Measurements from ENCODE around the gene FEN1. TPM values are rescaled to one million over a fixed set of nuclear protein-coding genes. Genes with fewer than 3 reads are reported as not detected.
A peak's percentile ranks its signal among the peaks of the same experiment; 100 is the strongest.

Gene FEN1
- total and polyA plus RNA-seq, 2 of the 13 experiments (the other 11 are each of a cell fraction or from before 2014, with no cell fraction given) = 12.4 to 102 TPM

DNA sequence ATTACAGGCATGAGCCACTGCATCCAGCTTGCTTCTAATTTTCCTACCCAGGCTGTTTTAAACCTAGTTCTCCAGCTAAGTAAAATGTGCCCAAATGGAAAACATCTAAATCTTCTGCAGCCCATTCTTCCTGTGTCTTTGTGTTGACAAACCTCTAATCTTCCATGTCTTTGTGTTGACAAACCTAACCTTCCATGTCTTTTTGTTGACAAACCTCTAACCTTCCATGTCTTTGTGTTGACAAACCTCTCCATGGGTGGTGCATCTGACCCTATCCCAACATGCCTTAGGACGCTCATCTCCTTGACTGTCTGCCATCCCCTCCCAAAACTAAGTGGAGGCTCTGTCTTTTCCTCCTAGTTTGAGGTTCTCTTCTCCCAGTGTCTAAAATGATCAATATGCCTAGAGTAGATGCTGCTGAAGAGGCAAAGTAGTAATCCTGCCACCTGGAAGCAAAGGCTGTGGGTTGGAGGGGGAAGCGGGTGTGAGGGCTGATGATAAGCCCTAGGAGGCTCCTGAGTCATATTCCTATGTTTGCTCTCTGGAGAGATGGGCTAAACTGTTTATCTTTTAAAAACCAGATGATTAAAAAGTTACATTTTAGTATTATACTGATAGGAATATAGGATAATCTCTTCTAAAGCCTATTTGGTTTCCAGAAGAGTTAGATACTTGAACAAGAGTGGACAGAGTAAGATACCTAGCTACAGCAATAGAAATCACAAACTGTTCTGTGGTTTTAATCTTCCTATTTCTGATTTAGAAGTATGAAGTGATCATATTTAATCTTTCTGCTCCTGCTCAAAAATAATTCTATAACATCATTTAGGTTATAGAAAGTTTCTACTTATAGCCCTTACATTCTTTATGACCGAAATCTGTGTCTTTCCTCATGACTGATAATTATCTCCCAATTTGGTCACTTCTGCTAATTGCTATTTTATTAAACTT lies 7.9 kb downstream of the FEN1 start:
- H3K4me1 ChIP-seq (ENCODE audit: insufficient read depth, low read length) = peaks cover 18% of the 10 kb centered on the region
- no peaks in the 10 kb centered on the region; a peak in 1 of 5 replicates for H3K27me3 ChIP-seq (ENCODE audit: control insufficient read depth in 1 of 2, insufficient read depth in 2 of 2, low read length in 2 of 2)
- no peak overlapping the region for H3K9ac ChIP-seq (ENCODE audit: insufficient read depth, low read depth, low read length)
- FAIRE-seq = no peak
- ATAC-seq = no peak
- TF ChIP-seq, protein P1, sequence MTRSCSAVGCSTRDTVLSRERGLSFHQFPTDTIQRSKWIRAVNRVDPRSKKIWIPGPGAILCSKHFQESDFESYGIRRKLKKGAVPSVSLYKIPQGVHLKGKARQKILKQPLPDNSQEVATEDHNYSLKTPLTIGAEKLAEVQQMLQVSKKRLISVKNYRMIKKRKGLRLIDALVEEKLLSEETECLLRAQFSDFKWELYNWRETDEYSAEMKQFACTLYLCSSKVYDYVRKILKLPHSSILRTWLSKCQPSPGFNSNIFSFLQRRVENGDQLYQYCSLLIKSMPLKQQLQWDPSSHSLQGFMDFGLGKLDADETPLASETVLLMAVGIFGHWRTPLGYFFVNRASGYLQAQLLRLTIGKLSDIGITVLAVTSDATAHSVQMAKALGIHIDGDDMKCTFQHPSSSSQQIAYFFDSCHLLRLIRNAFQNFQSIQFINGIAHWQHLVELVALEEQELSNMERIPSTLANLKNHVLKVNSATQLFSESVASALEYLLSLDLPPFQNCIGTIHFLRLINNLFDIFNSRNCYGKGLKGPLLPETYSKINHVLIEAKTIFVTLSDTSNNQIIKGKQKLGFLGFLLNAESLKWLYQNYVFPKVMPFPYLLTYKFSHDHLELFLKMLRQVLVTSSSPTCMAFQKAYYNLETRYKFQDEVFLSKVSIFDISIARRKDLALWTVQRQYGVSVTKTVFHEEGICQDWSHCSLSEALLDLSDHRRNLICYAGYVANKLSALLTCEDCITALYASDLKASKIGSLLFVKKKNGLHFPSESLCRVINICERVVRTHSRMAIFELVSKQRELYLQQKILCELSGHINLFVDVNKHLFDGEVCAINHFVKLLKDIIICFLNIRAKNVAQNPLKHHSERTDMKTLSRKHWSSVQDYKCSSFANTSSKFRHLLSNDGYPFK (CRISPR knock-in tag; IDR thresholded peaks at IDR 0.05; ENCODE audit: borderline replicate concordance) = no peak
- TF ChIP-seq CBX1 (IDR thresholded peaks at IDR 0.05; ENCODE audit: low read depth) (no peak), MBNL3 (CRISPR knock-in tag; conservative IDR thresholded peaks at IDR 0.05) (no peak), FOXP1 (IDR thresholded peaks at IDR 0.05) (no peak), FOXP1 (CRISPR knock-in tag; IDR thresholded peaks at IDR 0.05) (0 out of 2 replicates have a peak, but pooled peaks have one; percentile 40)
- TF ChIP-seq, protein P2, sequence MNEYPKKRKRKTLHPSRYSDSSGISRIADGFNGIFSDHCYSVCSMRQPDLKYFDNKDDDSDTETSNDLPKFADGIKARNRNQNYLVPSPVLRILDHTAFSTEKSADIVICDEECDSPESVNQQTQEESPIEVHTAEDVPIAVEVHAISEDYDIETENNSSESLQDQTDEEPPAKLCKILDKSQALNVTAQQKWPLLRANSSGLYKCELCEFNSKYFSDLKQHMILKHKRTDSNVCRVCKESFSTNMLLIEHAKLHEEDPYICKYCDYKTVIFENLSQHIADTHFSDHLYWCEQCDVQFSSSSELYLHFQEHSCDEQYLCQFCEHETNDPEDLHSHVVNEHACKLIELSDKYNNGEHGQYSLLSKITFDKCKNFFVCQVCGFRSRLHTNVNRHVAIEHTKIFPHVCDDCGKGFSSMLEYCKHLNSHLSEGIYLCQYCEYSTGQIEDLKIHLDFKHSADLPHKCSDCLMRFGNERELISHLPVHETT (CRISPR knock-in tag; conservative IDR thresholded peaks at IDR 0.05) = no peak
- TF ChIP-seq, protein P3, sequence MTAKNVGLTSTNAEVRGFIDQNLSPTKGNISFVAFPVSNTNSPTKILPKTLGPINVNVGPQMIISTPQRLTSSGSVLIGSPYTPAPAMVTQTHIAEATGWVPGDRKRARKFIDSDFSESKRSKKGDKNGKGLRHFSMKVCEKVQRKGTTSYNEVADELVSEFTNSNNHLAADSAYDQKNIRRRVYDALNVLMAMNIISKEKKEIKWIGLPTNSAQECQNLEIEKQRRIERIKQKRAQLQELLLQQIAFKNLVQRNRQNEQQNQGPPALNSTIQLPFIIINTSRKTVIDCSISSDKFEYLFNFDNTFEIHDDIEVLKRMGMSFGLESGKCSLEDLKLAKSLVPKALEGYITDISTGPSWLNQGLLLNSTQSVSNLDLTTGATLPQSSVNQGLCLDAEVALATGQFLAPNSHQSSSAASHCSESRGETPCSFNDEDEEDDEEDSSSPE (CRISPR knock-in tag; IDR thresholded peaks at IDR 0.05) = no peak
- TF ChIP-seq, protein P4, sequence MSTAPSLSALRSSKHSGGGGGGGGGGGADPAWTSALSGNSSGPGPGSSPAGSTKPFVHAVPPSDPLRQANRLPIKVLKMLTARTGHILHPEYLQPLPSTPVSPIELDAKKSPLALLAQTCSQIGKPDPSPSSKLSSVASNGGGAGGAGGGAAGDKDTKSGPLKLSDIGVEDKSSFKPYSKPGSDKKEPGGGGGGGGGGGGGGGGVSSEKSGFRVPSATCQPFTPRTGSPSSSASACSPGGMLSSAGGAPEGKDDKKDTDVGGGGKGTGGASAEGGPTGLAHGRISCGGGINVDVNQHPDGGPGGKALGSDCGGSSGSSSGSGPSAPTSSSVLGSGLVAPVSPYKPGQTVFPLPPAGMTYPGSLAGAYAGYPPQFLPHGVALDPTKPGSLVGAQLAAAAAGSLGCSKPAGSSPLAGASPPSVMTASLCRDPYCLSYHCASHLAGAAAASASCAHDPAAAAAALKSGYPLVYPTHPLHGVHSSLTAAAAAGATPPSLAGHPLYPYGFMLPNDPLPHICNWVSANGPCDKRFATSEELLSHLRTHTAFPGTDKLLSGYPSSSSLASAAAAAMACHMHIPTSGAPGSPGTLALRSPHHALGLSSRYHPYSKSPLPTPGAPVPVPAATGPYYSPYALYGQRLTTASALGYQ (CRISPR knock-in tag; IDR thresholded peaks at IDR 0.05) = no peak
- POLR2A ChIA-PET = interaction anchor here (1.2 kb wide), 1 partner anchor 9 kb away, joined by 3 read pairs; no protein-coding TSS in a partner anchor
- H3K9me3 ChIP-seq (ENCODE audit: low read length) = no peaks in the 10 kb centered on the region
- no peak overlapping the region for H3K4me2 ChIP-seq (ENCODE audit: low read depth, low read length)
- H3K36me3 ChIP-seq (replicated peaks in 1 of 2; ENCODE audit: control insufficient read depth in 1 of 2, insufficient read depth in 2 of 2, low read length in 2 of 2) = peaks cover 20 to 52% of the 10 kb centered on the region in 2 experiments
- no peak for DNase-seq (ENCODE audit: low spot score)
- 91% methylated on average over 3 of the region's 3 CpGs for WGBS (ENCODE audit: low lambda C conversion rate)
- no peaks in the 10 kb centered on the region for H4K20me1 ChIP-seq (ENCODE audit: insufficient read depth, low read length)
- no peak overlapping the region for H2AFZ ChIP-seq (ENCODE audit: low read length)
- intact Hi-C loops (cut with micrococcal nuclease; ENCODE audit: unreplicated experiment) = no loop called here
- in situ Hi-C loops (cut with HindIII; ENCODE audit: extremely low pct_ligation_motif_present, low pct_unique_long_range_greater_than_20kb) = no loop called here
- no peak overlapping the region for H3K27ac ChIP-seq (ENCODE audit: extremely low read length, insufficient read depth, low read length)
- no peak overlapping the region for H3K4me3 ChIP-seq (replicated peaks in 1 of 3; ENCODE audit: insufficient read depth in 1 of 3, low read depth in 2 of 3, low read length in 3 of 3)
- H3K79me2 ChIP-seq (ENCODE audit: insufficient read depth, low read length) = peaks cover 10% of the 10 kb centered on the region
- no TSS peak for BruUV-seq (replicated peaks)
- CTCF ChIA-PET (ENCODE audit: low intra/inter-chr PET ratio, low total read pairs) = no interaction called here
